ENCODE results near the gene POLR2C.
A peak's percentile ranks its signal among the peaks of the same experiment; 100 is the strongest.
"Not testable (repeated sequence)": the region's sequence is repeated elsewhere in the genome, so short reads cannot be mapped to it uniquely, and the experiment has no call there.

The POLR2C gene

GRCh38 chr16:57462209-57462977 lies at the start of gene POLR2C:
Gene POLR2C (plus strand): TSS chr16:57462679. CDS start chr16:57462725, 46 bp downstream.
- DNase-seq (ENCODE audit: low read depth in 3 of 3), result peak; percentile 84 to 88 (median 85)

GRCh38 chr16:57413301-57413730 lies 49.2 kb upstream of the POLR2C start:
- DNase-seq (ENCODE audit: low read depth in 3 of 3), result no peak

DNA sequence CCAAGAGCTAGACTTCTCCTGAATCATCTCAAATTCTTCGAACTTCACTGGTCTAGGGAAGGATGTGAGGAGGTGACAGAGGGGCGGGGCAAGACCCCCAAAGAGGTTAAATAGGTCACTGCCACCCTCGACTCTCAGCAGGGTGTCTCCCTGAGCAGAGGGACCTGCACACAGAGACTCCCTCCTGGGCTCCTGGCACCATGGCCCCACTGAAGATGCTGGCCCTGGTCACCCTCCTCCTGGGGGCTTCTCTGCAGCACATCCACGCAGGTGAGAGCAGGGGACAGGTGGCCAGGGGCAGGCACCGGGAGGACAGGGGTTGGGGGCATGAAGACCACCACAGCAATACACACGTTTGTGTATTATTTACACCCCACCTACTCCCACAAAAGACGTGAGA lies 48.7 kb upstream of the POLR2C start:
- no peak for DNase-seq (ENCODE audit: low read depth in 3 of 3)

DNA sequence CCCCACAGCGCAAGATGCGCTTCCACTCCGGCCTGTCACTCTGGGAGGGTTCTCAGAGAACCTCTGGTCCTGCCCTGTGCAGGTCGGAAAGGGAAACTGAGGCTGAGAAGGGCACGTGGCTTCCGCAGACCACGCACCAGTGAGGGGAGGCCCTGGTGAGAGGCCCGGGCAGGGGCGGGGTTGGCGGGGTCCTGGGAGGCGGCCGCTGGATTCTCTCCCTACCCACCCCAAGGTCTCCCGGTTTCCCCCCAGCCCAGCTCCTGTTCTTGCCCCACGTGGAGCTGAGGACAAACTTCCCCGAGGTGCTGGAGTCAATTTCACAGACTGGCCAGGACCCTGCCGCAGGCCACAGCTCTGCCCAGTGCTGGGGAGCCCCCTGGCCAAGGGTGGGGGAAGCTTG lies 46.4 kb upstream of the POLR2C start:
- no peak for DNase-seq (ENCODE audit: low read depth in 3 of 3)

- DNase-seq (ENCODE audit: low read depth in 3 of 3), result no peak
Measured at GRCh38 chr16:57419506-57419905, 43.0 kb upstream of the POLR2C start.

DNA sequence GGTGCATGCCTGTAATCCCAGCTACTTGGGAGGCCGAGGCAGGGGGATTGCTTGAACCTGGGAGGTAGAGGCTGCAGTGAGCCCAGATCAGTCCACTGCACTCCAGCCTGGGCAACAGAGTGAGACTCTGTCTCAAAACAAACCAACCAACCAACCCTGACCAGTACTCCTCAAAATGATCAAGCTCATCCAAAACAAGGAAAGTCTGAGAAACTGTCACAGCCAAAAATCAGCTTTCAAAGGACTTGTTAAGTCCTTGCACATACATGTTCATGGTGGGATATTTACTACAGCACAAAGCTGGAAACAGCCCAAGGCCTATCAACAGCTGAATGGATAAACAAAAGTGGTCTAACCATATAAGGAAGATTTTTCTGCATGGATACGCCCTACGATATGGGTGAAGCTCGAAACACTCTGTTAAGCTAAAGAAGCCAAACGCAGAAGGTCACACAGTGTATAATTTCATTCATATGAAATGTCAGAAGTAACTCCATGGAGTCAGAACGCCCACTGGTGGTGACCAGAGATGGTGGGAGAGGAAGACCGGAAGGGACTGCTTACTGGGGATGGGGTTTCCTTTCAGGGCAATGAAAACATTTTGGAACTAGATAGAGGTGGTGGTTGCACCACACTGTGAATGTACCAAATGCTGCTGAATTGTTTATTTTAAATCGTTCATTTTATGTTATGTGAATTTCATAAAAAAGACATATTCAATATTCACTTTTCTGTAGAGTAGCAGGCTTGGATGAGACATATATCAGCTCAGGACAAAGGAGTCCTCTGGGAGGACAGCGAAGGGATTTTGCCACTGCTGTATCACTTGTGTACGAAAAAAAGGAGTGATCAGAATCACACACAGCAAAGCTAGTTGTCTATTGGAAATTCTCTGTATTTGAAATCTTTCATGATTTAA lies 40.2 kb upstream of the POLR2C start:
- no peak for DNase-seq (ENCODE audit: low read depth in 3 of 3)

DNA sequence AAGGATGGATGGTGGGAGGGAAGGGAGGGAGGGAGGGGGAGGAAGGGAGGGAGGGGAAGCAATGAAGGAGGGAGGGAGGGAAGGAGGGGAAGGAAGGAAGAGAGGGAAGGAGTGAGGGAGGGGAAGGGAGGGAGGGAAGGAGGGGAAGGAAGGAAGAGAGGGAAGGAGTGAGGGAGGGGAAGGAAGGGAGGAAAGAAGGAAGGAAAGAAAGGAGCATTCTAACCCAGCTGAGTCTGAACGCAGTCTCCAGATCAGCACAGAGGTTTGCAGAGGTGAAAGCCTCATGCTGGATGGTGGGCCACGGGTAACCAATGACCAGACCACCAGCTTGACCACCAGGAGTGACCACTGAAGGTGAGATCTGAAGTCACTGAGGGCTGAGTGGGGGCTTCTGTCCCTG lies 39.3 kb upstream of the POLR2C start:
- no peak for DNase-seq (ENCODE audit: low read depth in 3 of 3)

DNA sequence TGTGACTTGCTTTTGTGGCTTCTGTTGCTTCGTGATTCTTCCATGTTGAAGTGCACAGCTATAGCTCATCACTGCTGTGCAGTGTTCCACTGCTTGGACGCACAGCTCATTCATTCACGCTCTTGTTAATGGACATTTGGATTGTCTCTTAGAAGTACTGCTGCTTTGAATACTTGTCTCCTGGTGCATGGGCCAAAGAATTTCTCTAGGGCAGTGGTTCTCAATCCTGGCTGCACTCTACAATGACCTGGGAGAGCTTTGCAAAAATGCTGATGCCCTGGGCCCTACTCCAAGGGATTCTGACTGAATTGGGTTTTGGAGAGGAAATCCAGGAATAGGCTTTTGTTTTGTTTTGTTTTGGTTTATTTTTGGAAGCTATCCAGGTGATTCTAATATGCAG lies 37.9 kb upstream of the POLR2C start:
- DNase-seq (ENCODE audit: low read depth in 3 of 3), result no peak

- no peak for DNase-seq (ENCODE audit: low read depth in 3 of 3)
Measured at GRCh38 chr16:57426356-57426755, 36.1 kb upstream of the POLR2C start.

GRCh38 chr16:57427307-57427706 lies 35.2 kb upstream of the POLR2C start:
- no peak for DNase-seq (ENCODE audit: low read depth in 3 of 3)

- no peak for DNase-seq (ENCODE audit: low read depth in 3 of 3)
Measured at GRCh38 chr16:57427824-57428223, 34.7 kb upstream of the POLR2C start.

GRCh38 chr16:57430955-57431354 lies 31.5 kb upstream of the POLR2C start:
- no peak for DNase-seq (ENCODE audit: low read depth in 3 of 3)

GRCh38 chr16:57432505-57432904 lies 30.0 kb upstream of the POLR2C start:
- no peak for DNase-seq (ENCODE audit: low read depth in 3 of 3)

DNA sequence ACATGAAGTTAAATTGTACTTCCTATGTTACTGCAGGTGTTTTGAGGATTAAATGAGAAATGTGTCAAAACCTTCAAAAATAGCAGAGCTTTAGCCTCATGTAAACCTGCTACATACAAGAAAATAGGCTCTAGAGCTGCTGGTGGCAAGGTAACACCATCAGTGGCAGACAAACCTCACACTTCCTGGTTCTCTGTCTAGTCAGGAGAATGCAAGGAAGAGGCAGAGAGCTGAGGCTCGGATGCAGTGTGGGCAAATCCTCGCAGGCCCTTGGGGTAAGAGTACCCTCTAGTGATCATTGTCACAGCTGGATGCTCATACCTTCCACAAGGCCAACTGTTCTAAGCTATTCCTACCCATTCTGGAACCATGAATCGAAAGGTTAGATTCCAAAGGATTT lies 29.5 kb upstream of the POLR2C start:
- DNase-seq (ENCODE audit: low read depth in 3 of 3), result no peak

GRCh38 chr16:57434003-57434402 lies 28.5 kb upstream of the POLR2C start:
- DNase-seq (ENCODE audit: low read depth in 3 of 3), result no peak

DNA sequence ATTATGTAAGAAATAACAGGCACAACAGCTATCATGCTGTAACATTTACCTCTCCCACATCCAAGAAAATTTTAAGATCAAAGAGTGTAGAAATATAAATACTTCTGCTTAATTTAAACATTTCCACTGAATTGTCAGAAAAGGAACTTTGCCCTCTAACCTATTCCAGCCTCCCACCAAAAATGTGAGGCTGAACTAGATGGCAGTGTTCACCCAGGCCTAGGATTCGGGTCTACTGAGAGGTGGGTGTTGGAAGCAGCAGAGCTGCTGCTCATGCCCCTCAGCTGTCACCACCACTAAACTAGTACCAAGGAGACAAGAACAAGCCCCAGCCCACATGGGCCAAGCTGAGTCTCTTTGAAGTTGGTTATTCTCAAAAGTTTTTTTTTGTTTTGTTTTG lies 26.6 kb upstream of the POLR2C start:
- no peak for DNase-seq (ENCODE audit: low read depth in 3 of 3)

DNA sequence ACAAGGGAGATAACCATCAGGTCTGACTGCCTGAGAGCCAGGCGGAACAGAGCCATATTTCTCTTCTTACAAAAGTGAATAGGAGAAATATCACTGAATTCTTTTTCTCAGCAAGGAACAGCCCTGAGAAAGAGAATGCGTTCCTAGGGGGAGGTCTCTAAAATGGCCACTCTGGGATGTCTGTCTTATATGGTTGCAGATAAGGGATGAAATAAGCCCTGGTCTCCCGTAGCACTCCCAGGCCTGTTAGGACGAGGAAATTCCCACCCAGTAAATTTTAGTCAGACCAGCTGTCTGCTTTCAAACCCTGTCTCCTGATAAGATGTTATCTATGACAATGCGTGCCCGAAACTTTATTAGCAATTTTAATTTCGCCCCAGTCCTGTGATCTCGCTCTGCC lies 22.5 kb upstream of the POLR2C start:
- DNase-seq (ENCODE audit: low read depth in 3 of 3), result not testable (repeated sequence)

- DNase-seq (ENCODE audit: low read depth in 3 of 3), result not testable (repeated sequence)
Measured at GRCh38 chr16:57440551-57440950, 21.9 kb upstream of the POLR2C start.

DNA sequence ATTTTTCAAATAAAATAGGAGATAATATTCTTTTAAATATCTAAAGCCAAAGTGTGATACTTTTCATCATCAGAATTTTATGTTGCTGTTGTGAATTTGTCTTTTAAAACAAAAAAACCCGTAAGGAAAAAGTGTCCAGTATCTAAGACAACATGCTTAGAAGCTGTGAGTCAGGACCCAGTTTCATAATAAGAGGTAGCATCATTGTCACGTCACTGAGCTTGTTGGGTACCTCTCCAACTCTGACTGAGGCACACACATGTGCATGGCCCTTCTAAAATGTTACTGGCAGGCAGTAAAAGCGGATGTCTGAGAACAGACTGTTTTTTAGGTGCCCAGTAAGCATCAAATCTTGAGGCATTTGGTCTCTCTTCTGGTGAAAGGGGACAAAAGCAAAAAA lies 17.8 kb upstream of the POLR2C start:
- DNase-seq (ENCODE audit: low read depth in 3 of 3), result no peak

GRCh38 chr16:57445510-57445909 lies 17.0 kb upstream of the POLR2C start:
- DNase-seq (ENCODE audit: low read depth in 3 of 3), result no peak

GRCh38 chr16:57446531-57447185 lies 15.8 kb upstream of the POLR2C start:
- no peak for DNase-seq (ENCODE audit: low read depth in 3 of 3)

All from stimulated activated CD4-positive, alpha-beta T cell treated with anti-CD3 and anti-CD28 coated beads, TNF-alpha, amount 100 ng/mL, for 4 hours (primary cell).